Measurements from ENCODE around the gene KRTAP10-8.

GRCh38 chr21:44656868-44657267, 45.0 kb downstream of the KRTAP10-8 start:
- TF ChIP-seq, protein P1, sequence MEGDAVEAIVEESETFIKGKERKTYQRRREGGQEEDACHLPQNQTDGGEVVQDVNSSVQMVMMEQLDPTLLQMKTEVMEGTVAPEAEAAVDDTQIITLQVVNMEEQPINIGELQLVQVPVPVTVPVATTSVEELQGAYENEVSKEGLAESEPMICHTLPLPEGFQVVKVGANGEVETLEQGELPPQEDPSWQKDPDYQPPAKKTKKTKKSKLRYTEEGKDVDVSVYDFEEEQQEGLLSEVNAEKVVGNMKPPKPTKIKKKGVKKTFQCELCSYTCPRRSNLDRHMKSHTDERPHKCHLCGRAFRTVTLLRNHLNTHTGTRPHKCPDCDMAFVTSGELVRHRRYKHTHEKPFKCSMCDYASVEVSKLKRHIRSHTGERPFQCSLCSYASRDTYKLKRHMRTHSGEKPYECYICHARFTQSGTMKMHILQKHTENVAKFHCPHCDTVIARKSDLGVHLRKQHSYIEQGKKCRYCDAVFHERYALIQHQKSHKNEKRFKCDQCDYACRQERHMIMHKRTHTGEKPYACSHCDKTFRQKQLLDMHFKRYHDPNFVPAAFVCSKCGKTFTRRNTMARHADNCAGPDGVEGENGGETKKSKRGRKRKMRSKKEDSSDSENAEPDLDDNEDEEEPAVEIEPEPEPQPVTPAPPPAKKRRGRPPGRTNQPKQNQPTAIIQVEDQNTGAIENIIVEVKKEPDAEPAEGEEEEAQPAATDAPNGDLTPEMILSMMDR (IDR thresholded peaks at IDR 0.05; ENCODE audit: low read length): no peak
- TF ChIP-seq EZH2 (optimal IDR thresholded peaks at IDR 0.05; ENCODE audit: low read depth, low read length) (no peak), EZH2phosphoT487 (IDR thresholded peaks at IDR 0.05; ENCODE audit: low read length) (no peak)

Data from MM.1S (cell line).